Uterus (tissue), 4 donors: ENCODE data around the gene WHRN. TPM values are rescaled to one million over a fixed set of nuclear protein-coding genes. Genes with fewer than 3 reads are reported as not detected.

Experiments
- DNase-seq, 2 donors: peaks; one replicate each; pipeline ENCODE4 v3.0.0-alpha.2; 2019 to 2020
- H3K27ac ChIP-seq, 2 donors: fragments of 200-600 bp; sonication (generic); 1 replicate in 1 of 2; 2 replicates in 1 of 2; pipeline ENCODE4 v1.5.1; 2016 to 2018
- H3K27me3 ChIP-seq, 2 donors: fragments of 200-600 bp; sonication (generic); one replicate each; pipeline ENCODE4 v1.5.1; 2018 to 2019; ENCODE audit warnings: control low read depth in 1 of 2
- H3K36me3 ChIP-seq, 2 donors: fragments of 200-600 bp; sonication (generic); one replicate each; pipeline ENCODE4 v1.5.1; 2019; ENCODE audit warnings: control low read depth in 1 of 2
- H3K4me1 ChIP-seq, 2 donors: fragments of 200-600 bp; sonication (generic); one replicate each; pipeline ENCODE4 v1.5.1; 2018 to 2019; ENCODE audit warnings: control low read depth in 1 of 2
- H3K4me3 ChIP-seq, 2 donors: fragments of 200-600 bp; sonication (generic); 1 replicate in 1 of 2; 2 replicates in 1 of 2; pipeline ENCODE4 v1.5.1; 2018 to 2019; ENCODE audit warnings: mild to moderate bottlenecking in 1 of 2
- H3K9me3 ChIP-seq, 2 donors: fragments of 200-600 bp; sonication (generic); one replicate each; pipeline ENCODE4 v1.5.1; 2019; ENCODE audit warnings: control low read depth in 1 of 2
- CTCF ChIP-seq, 4 experiments: fragments of 200-600 bp in 2 of 4; fragments of 450-650 bp in 2 of 4; sonication (generic) in 2 of 4; IDR thresholded peaks; one replicate each; pipeline ENCODE4 v1.5.1; 2016 to 2019; ENCODE audit warnings: antibody characterized with exemption in 4 of 4, mild to moderate bottlenecking in 2 of 4, moderate library complexity in 1 of 4
- POLR2A ChIP-seq, 2 donors: fragments of 450-650 bp; IDR thresholded peaks; one replicate each; pipeline ENCODE4 v1.6.1; 2016; ENCODE audit warnings: antibody characterized with exemption in 2 of 2, mild to moderate bottlenecking in 1 of 2, moderate library complexity in 1 of 2
- intact Hi-C: fragments of 100-400 bp; cut with DNase I; formaldehyde crosslinking; loops from one replicate; pipeline ENCODE4 v1.15.1; 2023; ENCODE audit warnings: low total_unique reads
- total RNA-seq, 4 donors: library from RNA; depleted of rRNA in 3 of 4; stranded (reverse); fragments of >200 nt in 3 of 4; gene quantifications; one replicate each; pipeline versions ENCODE4 v1.1.0 to v1.2.4, GENCODE V29; 2014 to 2023
- donor health status: DM: yes; HTN: yes; CAD: no.

WHRN gene
- total RNA-seq, 4 donors from 2014 or later = 4.0 to 32.3 (median 20.2) TPM

- Histone ChIP-seq H3K27me3 (no peaks in the 10 kb centered on the region), H3K4me3 (peak overlapping the region; percentile 53 to 56), H3K4me1 (peaks cover 19 to 54% of the 10 kb centered on the region in 2 donors), H3K36me3 (no peaks in the 10 kb centered on the region), H3K27ac (peak overlapping the region; percentile 97 to 98), H3K9me3 (no peaks in the 10 kb centered on the region)
- TF ChIP-seq POLR2A (IDR thresholded peaks at IDR 0.05) = no peak
- no peak for TF ChIP-seq CTCF (IDR thresholded peaks at IDR 0.05)
- no peak for DNase-seq
- intact Hi-C loops = no loop called here
These were observed 118.8 kb downstream of the WHRN start for GRCh38 chr9:114386361-114386885.

GRCh38 chr9:114385397-114386181 is 119.7 kb downstream of the WHRN start:
- H3K27me3 ChIP-seq = no peaks in the 10 kb centered on the region
- H3K27ac ChIP-seq = peak overlapping the region; percentile 97 to 98
- DNase-seq = peak; percentile 64 to 83
- H3K9me3 ChIP-seq = no peaks in the 10 kb centered on the region
- no peaks in the 10 kb centered on the region for H3K36me3 ChIP-seq
- peak overlapping the region; percentile 53 to 56 for H3K4me3 ChIP-seq
- peaks cover 19 to 51% of the 10 kb centered on the region in 2 donors for H3K4me1 ChIP-seq
- intact Hi-C loops = no loop called here
- TF ChIP-seq CTCF (IDR thresholded peaks at IDR 0.05) (no peak), POLR2A (IDR thresholded peaks at IDR 0.05) (peak; percentile 56)

GRCh38 chr9:114384836-114385396 is 120.4 kb downstream of the WHRN start:
- no peaks in the 10 kb centered on the region for H3K36me3 ChIP-seq
- intact Hi-C loops = no loop called here
- TF ChIP-seq POLR2A (IDR thresholded peaks at IDR 0.05) (no peak), CTCF (IDR thresholded peaks at IDR 0.05) (no peak)
- no peak for DNase-seq
- peak overlapping the region in 1 of 2 donors; percentile 56 for H3K4me3 ChIP-seq
- peak overlapping the region; percentile 97 to 98 for H3K27ac ChIP-seq
- H3K9me3 ChIP-seq = no peaks in the 10 kb centered on the region
- peaks cover 18 to 47% of the 10 kb centered on the region in 2 donors for H3K4me1 ChIP-seq
- H3K27me3 ChIP-seq = no peaks in the 10 kb centered on the region

- Histone ChIP-seq H3K36me3 (no peaks in the 10 kb centered on the region), H3K9me3 (no peaks in the 10 kb centered on the region), H3K4me1 (peaks cover 13 to 47% of the 10 kb centered on the region in 2 donors), H3K27me3 (no peaks in the 10 kb centered on the region), H3K27ac (peak overlapping the region; percentile 97 to 98), H3K4me3 (no peak overlapping the region)
- intact Hi-C loops = no loop called here
- TF ChIP-seq POLR2A (IDR thresholded peaks at IDR 0.05) (no peak), CTCF (IDR thresholded peaks at IDR 0.05) (no peak)
- no peak for DNase-seq
These were observed 120.9 kb downstream of the WHRN start for GRCh38 chr9:114384341-114384740.
